GM21515 (cell line): Measurements from ENCODE around the gene RTN4R.

ENCODE experiments used
- ATAC-seq: cut with Tn5 transposase; IDR thresholded peaks from one replicate; pipeline ENCODE4 v1.9.1; 2021; ENCODE audit not compliant: unreplicated experiment

Gene RTN4R

GRCh38 chr22:20258584-20259326, 9.4 kb downstream of the RTN4R start:
- no peak for ATAC-seq

DNA sequence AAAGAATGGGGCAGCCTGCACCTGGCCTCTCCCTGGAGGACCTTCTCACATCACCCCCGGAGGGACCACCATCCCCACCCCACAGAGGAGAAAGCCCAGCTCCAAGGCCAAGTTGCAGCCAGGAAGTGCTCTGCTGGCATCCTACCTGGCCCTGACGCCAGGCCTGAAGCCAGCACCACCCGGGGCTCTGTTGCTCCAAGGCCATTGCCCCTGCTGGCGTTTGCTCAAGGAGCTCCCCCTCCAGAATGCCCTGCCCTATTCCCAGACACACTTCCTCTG, 10.2 kb downstream of the RTN4R start:
- ATAC-seq: no peak

DNA sequence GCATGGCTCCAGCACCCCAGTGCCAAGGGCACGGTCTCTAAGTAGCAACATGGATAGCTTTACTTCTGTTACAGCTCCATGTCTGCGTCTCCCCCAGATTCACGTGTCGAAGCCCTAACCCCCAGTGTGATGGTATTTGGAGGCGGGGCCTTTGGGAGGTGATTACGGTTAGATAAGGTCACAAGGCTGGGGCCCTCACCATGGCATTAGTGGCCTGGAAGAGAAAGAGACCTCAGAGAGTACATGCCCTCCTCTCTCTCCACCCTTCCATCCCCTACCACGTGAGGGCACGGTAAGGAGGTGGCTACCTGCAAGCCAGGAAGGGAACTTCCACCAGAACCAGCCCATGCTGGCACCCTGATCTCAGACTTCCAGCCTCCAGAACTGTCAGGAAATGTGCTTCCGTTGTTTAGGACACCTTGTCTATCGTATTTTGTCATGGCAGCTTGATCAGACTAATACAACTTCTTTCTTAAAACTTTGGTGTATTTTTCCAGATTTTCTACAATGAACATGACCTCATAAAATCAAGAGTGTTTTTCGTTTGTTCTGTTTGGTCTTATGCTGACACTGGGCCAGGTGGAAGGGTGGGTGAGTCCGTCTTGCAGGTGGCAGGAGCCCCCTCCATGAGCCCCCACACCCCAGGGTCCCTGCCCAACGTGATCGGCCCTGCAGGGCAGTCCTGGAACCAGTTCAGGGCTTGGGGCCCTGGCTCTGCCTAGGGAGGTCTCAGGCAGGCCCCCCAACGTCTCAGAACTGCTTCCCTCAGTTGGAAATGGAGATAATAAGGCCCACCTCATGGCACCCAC, 10.7 kb downstream of the RTN4R start:
- ATAC-seq: no peak

GRCh38 chr22:20256551-20257211, 11.4 kb downstream of the RTN4R start:
- ATAC-seq: no peak

GRCh38 chr22:20256027-20256426, 12.1 kb downstream of the RTN4R start:
- ATAC-seq: no peak

GRCh38 chr22:20254975-20255946, 12.9 kb downstream of the RTN4R start:
- ATAC-seq: no peak

DNA sequence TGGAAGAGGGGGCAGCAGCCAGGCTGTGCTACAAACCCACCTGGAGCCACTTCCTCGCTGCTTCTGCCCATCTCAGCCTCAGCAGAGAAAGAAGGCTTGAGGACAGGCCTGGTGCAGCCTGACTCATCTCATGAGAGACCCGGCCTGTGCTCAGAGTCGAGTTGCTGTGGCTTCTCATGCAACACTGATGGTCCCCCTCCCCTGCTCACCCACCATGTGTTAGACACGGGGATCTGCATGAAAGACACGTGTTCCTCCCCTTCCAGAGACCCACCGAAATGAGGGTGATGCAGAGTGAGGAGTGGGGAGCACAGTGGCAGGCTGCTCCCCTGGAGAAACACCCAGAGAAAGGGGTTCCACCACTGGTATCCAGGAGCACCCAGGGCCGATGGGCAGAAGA, 15.0 kb downstream of the RTN4R start:
- no peak for ATAC-seq

DNA sequence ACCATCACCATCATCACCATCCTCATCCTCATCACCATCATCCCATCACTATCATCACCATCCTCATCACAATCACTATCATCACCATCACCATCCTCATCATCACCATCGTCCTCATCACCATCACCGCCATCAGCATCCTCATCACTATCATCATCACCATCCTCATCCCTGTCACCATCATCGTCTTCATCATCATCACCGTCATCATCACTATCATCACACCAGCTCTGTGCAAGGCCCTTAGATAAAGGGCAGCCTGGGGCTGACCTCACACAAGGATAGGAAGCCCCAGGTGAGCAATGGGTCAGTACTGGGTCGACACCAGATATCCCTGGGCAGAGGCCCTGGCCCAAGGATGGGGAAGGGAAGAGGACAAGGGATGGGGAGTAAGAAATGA, 16.1 kb downstream of the RTN4R start:
- no peak for ATAC-seq

DNA sequence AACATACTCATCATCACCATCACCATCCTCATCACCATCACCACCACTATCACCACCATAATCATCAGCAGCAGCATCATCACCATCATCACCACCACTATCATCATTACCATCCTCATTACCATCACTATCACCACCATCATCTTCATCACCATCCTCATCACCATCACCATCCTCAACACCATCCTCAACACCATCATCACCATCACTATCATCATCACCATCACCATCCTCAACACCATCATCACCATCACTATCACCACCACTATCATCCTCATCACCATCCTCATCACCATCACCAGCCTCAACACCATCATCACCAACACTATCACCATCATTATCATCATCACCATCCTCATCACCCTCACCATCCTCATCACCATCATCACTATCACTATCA, 16.6 kb downstream of the RTN4R start:
- no peak for ATAC-seq

DNA sequence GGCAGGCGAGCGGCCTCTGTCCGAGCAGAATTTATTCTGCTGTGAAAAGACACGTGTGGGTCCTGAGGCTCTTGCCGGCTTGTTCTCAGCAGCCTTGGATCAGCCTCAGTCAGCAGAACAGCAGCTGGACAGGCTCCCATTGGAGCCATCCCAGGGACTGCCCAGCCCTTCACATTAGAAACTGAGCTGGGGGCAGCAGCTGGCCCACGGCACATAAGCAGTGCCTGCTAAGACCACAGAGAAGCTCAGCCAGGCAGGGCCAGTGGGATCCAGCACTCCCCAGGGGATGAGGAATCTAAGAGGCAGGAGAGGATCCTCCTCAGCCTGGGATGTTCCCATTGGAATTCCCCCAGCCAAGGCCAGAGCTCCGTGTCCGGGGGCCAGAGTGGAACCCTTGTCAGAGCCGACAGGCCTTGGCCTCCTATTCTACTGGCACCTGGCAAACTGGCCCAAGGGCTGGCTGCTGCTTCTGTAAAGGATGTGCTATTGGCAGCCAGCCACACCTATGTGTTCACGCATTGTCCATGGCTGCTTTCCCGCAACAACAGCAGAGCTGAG, 18.2 kb downstream of the RTN4R start:
- no peak for ATAC-seq

DNA sequence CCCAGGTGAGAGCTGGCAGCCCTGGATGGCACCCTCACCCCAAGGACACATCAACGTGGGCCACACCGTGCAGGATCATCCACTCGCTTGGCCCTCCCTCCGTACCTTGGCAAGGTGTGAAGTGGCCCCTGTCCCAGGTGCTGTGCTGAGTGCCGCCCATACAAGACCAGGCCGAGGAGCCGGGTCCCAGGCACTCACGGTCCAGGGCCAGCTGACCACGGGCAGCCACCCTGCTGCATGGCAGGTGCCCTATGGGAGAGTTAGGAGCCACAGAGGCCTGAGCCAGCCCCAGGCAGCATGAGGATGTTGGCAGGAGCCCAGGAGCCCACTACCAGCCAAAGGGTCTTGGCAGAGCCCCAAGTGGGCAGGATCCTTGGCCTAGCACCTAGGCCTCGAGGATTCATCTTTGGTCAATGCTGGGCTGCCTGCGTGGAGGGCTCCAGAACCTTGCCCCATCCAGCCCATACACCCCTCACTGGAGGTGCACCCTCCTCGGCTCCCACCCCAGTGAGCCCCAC, 19.6 kb downstream of the RTN4R start:
- ATAC-seq: no peak

DNA sequence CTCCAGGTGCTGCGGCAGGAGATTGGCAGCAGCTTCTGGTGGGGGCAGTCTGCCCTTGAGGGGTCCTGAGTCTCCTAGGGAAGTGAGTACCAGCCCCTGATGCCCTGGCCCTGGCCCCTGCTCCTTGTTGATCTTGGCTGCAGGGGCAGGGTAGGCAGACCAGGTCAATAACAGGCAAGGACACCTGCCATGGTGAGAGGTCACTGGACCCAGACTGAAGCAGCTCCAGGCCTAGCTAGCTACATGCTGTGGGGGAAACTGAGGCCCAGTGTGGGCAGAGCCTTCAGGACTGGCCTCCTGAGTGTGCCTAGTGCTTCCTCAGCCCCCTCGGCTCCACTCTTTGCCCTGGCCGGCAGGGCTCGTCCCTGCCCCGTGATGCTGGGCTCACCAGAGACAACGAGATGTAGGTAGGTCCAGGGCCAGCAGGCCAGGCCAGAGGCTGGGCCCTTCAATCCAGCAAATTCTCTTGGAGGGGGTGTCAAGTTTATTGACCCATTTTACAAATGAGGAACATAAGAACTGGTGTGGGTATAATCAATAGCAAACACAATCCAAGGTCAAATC, 20.4 kb downstream of the RTN4R start:
- no peak for ATAC-seq

DNA sequence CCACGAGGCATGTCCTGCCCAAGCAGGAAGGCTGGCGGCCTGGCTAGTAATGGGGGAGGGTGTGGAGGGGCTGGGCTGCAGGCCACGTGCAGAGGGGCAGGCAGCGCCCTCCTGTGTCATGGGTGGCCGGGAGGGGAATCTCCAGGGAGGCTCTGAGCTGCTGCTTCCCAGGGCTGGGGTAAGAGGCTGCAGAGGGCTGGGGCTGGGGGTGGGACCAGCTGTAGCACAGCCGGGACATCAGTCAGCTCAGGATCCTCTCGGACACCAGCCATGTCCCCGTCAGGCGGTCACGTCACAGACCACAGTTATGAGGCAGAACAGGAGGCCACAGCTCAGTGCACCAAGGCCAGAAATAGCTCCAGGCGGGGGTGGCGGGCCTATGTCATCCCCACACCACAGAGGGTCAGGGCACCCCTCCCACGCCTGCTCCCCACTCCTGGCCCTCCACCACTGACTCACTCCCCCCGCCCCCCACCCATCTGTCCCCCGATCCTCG, 21.1 kb downstream of the RTN4R start:
- ATAC-seq: no peak

- ATAC-seq: no peak
Measured at GRCh38 chr22:20246368-20247009, 21.6 kb downstream of the RTN4R start.

DNA sequence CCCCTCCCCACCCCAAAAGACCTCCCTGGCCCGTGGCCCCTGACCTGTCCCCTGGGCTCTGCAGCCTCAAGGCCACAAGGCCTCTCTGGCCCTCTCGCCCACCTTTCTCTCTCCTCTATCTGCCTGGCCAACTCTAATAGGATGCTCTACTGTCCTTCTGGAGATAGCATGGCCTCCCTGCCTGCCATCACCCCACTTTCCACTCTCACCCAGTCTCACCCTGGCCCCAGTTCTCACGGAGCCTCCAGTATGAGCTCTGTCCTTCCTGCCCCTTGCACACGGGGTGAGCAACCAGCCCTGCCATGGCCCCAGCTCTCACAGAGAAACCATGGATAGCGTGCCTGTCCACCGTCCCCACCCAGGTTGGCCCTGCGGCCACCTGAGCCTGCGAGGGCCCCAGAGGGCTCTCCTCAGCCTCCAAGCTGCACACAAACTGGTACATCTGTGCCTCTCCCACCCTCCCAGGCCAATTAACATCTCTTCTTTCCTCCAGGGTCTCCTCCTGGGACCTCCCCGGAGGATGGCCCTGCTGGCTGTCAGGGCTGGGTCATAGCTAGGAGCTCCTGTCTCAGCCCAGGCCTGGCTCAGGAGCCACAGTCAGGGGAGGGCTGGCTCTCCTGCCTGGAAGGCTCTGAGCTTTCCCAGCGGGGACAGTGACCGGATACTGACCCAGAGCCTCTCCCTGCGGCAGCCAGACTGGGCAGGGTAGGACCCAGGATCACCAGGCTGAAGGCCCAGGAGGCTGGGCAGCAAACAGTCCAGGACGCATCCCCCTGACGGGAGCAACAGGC, 22.3 kb downstream of the RTN4R start:
- no peak for ATAC-seq

GRCh38 chr22:20244691-20245576, 23.2 kb downstream of the RTN4R start:
- ATAC-seq: no peak

- ATAC-seq: no peak
Measured at GRCh38 chr22:20244250-20244648, 23.9 kb downstream of the RTN4R start.
